SK-N-SH treated with all-trans-retinoic acid at 6 μM for 48 hours (cell line): Measurements from ENCODE around the gene BMPR1B.
"Not testable (repeated sequence)": the region's sequence is repeated elsewhere in the genome, so short reads cannot be mapped to it uniquely, and the experiment has no call there.

ENCODE experiments used
- ATAC-seq: fragments of 200-7000 bp; cut with Tn5 transposase; 3 replicates; pipeline ENCODE4 v1.9.1; 2020; ENCODE audit warnings: mild to moderate bottlenecking, moderate library complexity
- BACH2 ChIP-seq: fragments of 250-450 bp; sonication (Bioruptor Pico); IDR thresholded peaks from 2 replicates; pipeline ENCODE4 v1.9.0; 2021; ENCODE audit warnings: mild to moderate bottlenecking, borderline replicate concordance
- CSDC2 ChIP-seq: fragments of 250-450 bp; sonication (Bioruptor Pico); IDR thresholded peaks from 2 replicates; pipeline ENCODE4 v1.5.0; 2020; ENCODE audit warnings: mild to moderate bottlenecking, moderate library complexity
- ESRRG ChIP-seq: fragments of 250-450 bp; sonication (Bioruptor Pico); IDR thresholded peaks from 2 replicates; pipeline ENCODE4 v1.6.1; 2021; ENCODE audit warnings: mild to moderate bottlenecking
- GLIS3 ChIP-seq: fragments of 250-450 bp; sonication (Bioruptor Pico); IDR thresholded peaks from 2 replicates; pipeline ENCODE4 v1.5.0; 2020; ENCODE audit warnings: mild to moderate bottlenecking, moderate library complexity
- ISL1 ChIP-seq: fragments of 250-450 bp; sonication (Bioruptor Pico); IDR thresholded peaks from 2 replicates; pipeline ENCODE4 v2.1.2; 2022; ENCODE audit warnings: mild to moderate bottlenecking, moderate library complexity
- RARB ChIP-seq: fragments of 250-450 bp; sonication (Bioruptor Pico); IDR thresholded peaks from 2 replicates; pipeline ENCODE4 v1.8.0; 2021; ENCODE audit warnings: mild to moderate bottlenecking, moderate library complexity
- SNAI2 ChIP-seq: fragments of 250-450 bp; sonication (Bioruptor Pico); IDR thresholded peaks from 2 replicates; pipeline ENCODE4 v1.5.0; 2020; ENCODE audit warnings: mild to moderate bottlenecking, moderate library complexity
- TOX ChIP-seq: fragments of 250-450 bp; sonication (Bioruptor Pico); IDR thresholded peaks from 2 replicates; pipeline ENCODE4 v1.8.0; 2021; ENCODE audit warnings: mild to moderate bottlenecking, moderate library complexity, borderline replicate concordance
- ZFP3 ChIP-seq: fragments of 250-450 bp; sonication (Bioruptor Pico); IDR thresholded peaks from 2 replicates; pipeline ENCODE4 v1.5.0; 2020; ENCODE audit warnings: mild to moderate bottlenecking, moderate library complexity
- ZFP30 ChIP-seq: fragments of 450-650 bp; formaldehyde crosslinking; IDR thresholded peaks from 2 replicates; pipeline ENCODE4 v1.5.0; 2022; ENCODE audit warnings: mild to moderate bottlenecking, moderate library complexity
- ZNF8 ChIP-seq: fragments of 450-650 bp; formaldehyde crosslinking; IDR thresholded peaks from 2 replicates; pipeline ENCODE4 v1.5.0; 2020; ENCODE audit warnings: mild to moderate bottlenecking, moderate library complexity
- TF ChIP-seq, protein P1 (sequence below): fragments of 250-450 bp; sonication (Bioruptor Pico); IDR thresholded peaks from 2 replicates; pipeline ENCODE4 v1.8.0; 2020; ENCODE audit warnings: mild to moderate bottlenecking, moderate library complexity, borderline replicate concordance
- TF ChIP-seq, protein P2 (sequence below): fragments of 250-450 bp; sonication (Bioruptor Pico); IDR thresholded peaks from 2 replicates; pipeline ENCODE4 v1.8.0; 2021; ENCODE audit warnings: low read depth, mild to moderate bottlenecking, moderate library complexity, borderline replicate concordance
- TF ChIP-seq, protein P3 (sequence below): fragments of 250-450 bp; sonication (Bioruptor Pico); IDR thresholded peaks from 2 replicates; pipeline ENCODE4 v1.5.0; 2020; ENCODE audit warnings: mild to moderate bottlenecking, moderate library complexity
- TF ChIP-seq, protein P4 (sequence below): fragments of 250-450 bp; sonication (Bioruptor Pico); IDR thresholded peaks from 2 replicates; pipeline ENCODE4 v1.5.1; 2021; ENCODE audit warnings: mild to moderate bottlenecking, moderate library complexity

BMPR1B gene

DNA sequence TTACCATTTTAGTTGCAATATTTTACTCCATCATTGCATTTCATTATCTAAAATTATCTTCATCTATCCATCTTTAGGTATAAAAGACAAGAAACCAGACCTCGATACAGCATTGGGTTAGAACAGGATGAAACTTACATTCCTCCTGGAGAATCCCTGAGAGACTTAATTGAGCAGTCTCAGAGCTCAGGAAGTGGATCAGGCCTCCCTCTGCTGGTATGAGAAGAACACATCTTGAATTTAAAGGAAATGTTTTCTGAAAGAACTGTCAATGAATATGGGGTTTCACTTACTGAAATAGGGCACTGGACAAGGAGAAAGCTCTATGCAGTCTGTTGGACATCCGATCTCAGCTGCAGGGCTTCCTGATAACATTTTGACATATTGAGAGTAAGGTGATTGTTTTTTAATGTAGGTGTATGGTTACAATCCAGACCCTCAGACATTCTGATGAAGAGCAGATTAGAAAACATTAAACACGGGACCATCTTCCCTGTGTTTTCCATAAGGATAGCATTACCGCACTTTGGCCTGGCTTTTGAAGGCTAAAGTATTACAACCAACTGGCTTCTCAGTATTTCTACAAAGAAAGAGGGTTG is 367.2 kb downstream of the BMPR1B start:
- TF ChIP-seq GLIS3 (CRISPR knock-in tag) (no peak), ZNF8 (CRISPR knock-in tag) (no peak), CSDC2 (CRISPR knock-in tag) (no peak)
- TF ChIP-seq, all 23 proteins: peak for 0
- ATAC-seq, result peak; percentile 96

DNA sequence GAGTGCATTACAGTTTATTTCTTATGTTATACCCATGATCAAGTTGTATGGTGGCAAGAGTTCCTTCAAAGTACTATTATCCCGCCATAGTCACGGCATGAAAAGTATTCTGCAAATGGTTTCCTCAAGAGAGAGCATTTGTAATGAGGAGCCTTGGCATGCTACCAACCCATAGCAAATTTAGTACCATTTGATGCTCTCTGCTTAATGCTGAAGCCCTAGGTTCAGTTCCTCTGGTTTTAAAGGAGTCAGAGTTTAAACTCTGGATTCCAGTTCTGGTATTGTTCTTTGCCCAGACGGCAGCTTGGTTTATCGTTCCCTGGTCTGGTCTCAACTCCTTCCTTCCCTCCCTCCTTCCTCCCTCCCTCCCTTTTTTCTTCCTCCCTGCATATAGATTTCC is 371.3 kb downstream of the BMPR1B start:
- no peak for TF ChIP-seq RARB (CRISPR knock-in tag)
- no peak for TF ChIP-seq ISL1
- TF ChIP-seq ESRRG, result no peak
- TF ChIP-seq ZNF8 (CRISPR knock-in tag), result no peak
- TF ChIP-seq, protein P1, sequence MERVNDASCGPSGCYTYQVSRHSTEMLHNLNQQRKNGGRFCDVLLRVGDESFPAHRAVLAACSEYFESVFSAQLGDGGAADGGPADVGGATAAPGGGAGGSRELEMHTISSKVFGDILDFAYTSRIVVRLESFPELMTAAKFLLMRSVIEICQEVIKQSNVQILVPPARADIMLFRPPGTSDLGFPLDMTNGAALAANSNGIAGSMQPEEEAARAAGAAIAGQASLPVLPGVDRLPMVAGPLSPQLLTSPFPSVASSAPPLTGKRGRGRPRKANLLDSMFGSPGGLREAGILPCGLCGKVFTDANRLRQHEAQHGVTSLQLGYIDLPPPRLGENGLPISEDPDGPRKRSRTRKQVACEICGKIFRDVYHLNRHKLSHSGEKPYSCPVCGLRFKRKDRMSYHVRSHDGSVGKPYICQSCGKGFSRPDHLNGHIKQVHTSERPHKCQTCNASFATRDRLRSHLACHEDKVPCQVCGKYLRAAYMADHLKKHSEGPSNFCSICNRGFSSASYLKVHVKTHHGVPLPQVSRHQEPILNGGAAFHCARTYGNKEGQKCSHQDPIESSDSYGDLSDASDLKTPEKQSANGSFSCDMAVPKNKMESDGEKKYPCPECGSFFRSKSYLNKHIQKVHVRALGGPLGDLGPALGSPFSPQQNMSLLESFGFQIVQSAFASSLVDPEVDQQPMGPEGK (CRISPR knock-in tag), result no peak
- no peak for TF ChIP-seq ZFP30
- no peak for TF ChIP-seq SNAI2
- TF ChIP-seq TOX (CRISPR knock-in tag), result no peak
- TF ChIP-seq, protein P2, sequence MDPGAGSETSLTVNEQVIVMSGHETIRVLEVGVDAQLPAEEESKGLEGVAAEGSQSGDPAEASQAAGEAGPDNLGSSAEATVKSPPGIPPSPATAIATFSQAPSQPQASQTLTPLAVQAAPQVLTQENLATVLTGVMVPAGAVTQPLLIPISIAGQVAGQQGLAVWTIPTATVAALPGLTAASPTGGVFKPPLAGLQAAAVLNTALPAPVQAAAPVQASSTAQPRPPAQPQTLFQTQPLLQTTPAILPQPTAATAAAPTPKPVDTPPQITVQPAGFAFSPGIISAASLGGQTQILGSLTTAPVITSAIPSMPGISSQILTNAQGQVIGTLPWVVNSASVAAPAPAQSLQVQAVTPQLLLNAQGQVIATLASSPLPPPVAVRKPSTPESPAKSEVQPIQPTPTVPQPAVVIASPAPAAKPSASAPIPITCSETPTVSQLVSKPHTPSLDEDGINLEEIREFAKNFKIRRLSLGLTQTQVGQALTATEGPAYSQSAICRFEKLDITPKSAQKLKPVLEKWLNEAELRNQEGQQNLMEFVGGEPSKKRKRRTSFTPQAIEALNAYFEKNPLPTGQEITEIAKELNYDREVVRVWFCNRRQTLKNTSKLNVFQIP, result no peak
- no peak for TF ChIP-seq CSDC2 (CRISPR knock-in tag)
- no peak for TF ChIP-seq BACH2 (CRISPR knock-in tag)
- TF ChIP-seq, protein P3, sequence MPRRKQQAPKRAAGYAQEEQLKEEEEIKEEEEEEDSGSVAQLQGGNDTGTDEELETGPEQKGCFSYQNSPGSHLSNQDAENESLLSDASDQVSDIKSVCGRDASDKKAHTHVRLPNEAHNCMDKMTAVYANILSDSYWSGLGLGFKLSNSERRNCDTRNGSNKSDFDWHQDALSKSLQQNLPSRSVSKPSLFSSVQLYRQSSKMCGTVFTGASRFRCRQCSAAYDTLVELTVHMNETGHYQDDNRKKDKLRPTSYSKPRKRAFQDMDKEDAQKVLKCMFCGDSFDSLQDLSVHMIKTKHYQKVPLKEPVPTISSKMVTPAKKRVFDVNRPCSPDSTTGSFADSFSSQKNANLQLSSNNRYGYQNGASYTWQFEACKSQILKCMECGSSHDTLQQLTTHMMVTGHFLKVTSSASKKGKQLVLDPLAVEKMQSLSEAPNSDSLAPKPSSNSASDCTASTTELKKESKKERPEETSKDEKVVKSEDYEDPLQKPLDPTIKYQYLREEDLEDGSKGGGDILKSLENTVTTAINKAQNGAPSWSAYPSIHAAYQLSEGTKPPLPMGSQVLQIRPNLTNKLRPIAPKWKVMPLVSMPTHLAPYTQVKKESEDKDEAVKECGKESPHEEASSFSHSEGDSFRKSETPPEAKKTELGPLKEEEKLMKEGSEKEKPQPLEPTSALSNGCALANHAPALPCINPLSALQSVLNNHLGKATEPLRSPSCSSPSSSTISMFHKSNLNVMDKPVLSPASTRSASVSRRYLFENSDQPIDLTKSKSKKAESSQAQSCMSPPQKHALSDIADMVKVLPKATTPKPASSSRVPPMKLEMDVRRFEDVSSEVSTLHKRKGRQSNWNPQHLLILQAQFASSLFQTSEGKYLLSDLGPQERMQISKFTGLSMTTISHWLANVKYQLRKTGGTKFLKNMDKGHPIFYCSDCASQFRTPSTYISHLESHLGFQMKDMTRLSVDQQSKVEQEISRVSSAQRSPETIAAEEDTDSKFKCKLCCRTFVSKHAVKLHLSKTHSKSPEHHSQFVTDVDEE (CRISPR knock-in tag), result no peak
- no peak for TF ChIP-seq ZFP3 (CRISPR knock-in tag)
- TF ChIP-seq, protein P4, sequence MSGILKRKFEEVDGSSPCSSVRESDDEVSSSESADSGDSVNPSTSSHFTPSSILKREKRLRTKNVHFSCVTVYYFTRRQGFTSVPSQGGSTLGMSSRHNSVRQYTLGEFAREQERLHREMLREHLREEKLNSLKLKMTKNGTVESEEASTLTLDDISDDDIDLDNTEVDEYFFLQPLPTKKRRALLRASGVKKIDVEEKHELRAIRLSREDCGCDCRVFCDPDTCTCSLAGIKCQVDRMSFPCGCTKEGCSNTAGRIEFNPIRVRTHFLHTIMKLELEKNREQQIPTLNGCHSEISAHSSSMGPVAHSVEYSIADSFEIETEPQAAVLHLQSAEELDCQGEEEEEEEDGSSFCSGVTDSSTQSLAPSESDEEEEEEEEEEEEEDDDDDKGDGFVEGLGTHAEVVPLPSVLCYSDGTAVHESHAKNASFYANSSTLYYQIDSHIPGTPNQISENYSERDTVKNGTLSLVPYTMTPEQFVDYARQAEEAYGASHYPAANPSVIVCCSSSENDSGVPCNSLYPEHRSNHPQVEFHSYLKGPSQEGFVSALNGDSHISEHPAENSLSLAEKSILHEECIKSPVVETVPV (CRISPR knock-in tag), result no peak
- no peak for ATAC-seq

DNA sequence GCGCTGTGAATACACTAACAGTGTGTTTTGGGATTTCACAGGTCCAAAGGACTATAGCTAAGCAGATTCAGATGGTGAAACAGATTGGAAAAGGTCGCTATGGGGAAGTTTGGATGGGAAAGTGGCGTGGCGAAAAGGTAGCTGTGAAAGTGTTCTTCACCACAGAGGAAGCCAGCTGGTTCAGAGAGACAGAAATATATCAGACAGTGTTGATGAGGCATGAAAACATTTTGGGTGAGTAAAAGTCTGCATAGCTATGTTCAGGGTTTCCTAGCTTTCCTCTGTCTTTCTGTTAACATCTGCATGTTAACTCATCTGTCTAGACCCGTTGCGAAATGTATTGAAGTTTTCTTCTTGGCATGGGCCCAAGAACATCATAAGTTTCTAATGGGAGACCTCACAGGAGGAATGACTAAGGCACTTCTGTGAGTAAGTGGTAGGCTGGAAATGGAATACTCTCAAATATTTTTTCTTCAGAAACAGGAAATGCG is 372.1 kb downstream of the BMPR1B start:
- TF ChIP-seq, protein P1 (CRISPR knock-in tag), result no peak
- TF ChIP-seq ISL1, result peak; percentile 62
- ATAC-seq, result peak; percentile 95

DNA sequence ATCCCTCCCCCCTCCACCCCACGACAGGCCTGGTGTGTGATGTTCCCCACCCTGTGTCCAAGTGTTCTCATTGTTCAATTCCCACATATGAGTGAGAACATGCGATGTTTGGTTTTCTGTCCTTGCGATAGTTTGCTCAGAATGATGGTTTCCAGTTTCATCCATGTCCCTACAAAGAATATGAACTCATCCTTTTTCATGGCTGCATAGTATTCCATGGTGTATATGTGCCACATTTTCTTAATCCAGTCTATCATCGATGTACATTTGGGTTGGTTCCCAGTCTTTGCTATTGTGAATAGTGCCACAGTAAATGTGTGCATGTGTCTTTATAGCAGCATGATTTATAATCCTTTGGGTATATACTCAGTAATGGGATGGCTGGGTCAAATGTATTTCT is 376.3 kb downstream of the BMPR1B start:
- not testable (repeated sequence) for ATAC-seq

DNA sequence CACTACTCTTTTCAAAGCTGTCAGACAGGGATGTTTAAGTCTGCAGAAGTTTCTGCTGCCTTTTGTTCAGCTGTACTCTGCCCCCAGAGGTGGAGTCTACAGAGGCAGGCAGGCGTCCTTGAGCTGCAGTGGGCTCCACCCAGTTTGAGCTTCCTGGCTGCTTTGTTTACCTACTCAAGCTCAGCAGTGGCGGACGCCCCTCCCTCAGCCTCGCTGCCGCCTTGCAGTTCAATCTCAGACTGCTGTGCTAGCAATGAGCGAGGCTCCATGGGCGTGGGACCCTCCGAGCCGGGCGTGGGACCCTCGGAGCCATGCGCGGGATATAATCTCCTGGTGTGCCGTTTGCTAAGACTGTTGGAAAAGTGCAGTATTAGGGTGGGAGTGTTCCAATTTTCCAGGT is 381.7 kb downstream of the BMPR1B start:
- not testable (repeated sequence) for ATAC-seq
